Erythroblast (primary cell): ENCODE results near the gene SLC30A10.

Source experiments
- GATA1 ChIP-seq: IDR thresholded peaks from 2 replicates; pipeline ENCODE4 v1.6.1; 2011; ENCODE audit warnings: low read depth, mild to moderate bottlenecking, control low read depth, low read length, moderate library complexity
- POLR2A ChIP-seq: IDR thresholded peaks from 2 replicates; pipeline ENCODE4 v1.6.1; 2011; ENCODE audit warnings: mild to moderate bottlenecking, low read length

- TF ChIP-seq POLR2A, result no peak
- TF ChIP-seq GATA1, result no peak
These were observed 17.4 kb upstream of the SLC30A10 start for GRCh38 chr1:219945795-219946194.
